Progenitor cell of endocrine pancreas (in vitro differentiated cells): ENCODE data around the gene KCNE2. TPM values are rescaled to one million over a fixed set of nuclear protein-coding genes. Genes with fewer than 3 reads are reported as not detected.
"Not testable (repeated sequence)": the region's sequence is repeated elsewhere in the genome, so short reads cannot be mapped to it uniquely, and the experiment has no call there.

Experiments
- DNase-seq: peaks from one replicate; pipeline ENCODE4 v3.0.0; 2021; ENCODE audit warnings: low spot score; ENCODE audit not compliant: unreplicated experiment
- H3K27ac Mint-ChIP-seq: 2 replicates; pipeline ENCODE4 v1.8.0; 2021; ENCODE audit warnings: mild to moderate bottlenecking, moderate library complexity, mixed read lengths
- H3K27me3 Mint-ChIP-seq: 2 replicates; pipeline ENCODE4 v1.8.0; 2021; ENCODE audit warnings: mixed read lengths
- H3K36me3 Mint-ChIP-seq: 2 replicates; pipeline ENCODE4 v1.8.0; 2022; ENCODE audit warnings: mixed read lengths; ENCODE audit not compliant: insufficient read depth
- H3K4me1 Mint-ChIP-seq: 2 replicates; pipeline ENCODE4 v1.8.0; 2021; ENCODE audit warnings: low read depth, mixed read lengths
- H3K4me3 Mint-ChIP-seq: 2 replicates; pipeline ENCODE4 v1.8.0; 2021; ENCODE audit warnings: low read depth, mild to moderate bottlenecking, moderate library complexity, mixed read lengths
- H3K9me3 Mint-ChIP-seq: 2 replicates; pipeline ENCODE4 v1.8.0; 2021; ENCODE audit warnings: low read depth, mixed read lengths
- total RNA-seq: library from RNA; stranded (reverse); gene quantifications from 2 replicates; pipeline ENCODE4 v1.2.1, GENCODE V29; 2021
- TF ChIP-seq, protein P1 (sequence below): fragments of 200-600 bp; sonication (generic); IDR thresholded peaks from one replicate; pipeline ENCODE4 v1.5.0; 2021; ENCODE audit warnings: antibody characterized with exemption, mild to moderate bottlenecking; ENCODE audit not compliant: unreplicated experiment

The KCNE2 gene
- total RNA-seq, 1 donor from 2014 or later: 0.55 TPM

GRCh38 chr21:34364921-34365320 is 1.1 kb downstream of the KCNE2 start:
- Mint-ChIP-seq H3K4me1 (peaks cover 14% of the 10 kb centered on the region), H3K4me3 (no peak overlapping the region), H3K36me3 (no peaks in the 10 kb centered on the region), H3K9me3 (no peaks in the 10 kb centered on the region), H3K27ac (no peak overlapping the region), H3K27me3 (peaks cover 4% of the 10 kb centered on the region)
- TF ChIP-seq, protein P1, sequence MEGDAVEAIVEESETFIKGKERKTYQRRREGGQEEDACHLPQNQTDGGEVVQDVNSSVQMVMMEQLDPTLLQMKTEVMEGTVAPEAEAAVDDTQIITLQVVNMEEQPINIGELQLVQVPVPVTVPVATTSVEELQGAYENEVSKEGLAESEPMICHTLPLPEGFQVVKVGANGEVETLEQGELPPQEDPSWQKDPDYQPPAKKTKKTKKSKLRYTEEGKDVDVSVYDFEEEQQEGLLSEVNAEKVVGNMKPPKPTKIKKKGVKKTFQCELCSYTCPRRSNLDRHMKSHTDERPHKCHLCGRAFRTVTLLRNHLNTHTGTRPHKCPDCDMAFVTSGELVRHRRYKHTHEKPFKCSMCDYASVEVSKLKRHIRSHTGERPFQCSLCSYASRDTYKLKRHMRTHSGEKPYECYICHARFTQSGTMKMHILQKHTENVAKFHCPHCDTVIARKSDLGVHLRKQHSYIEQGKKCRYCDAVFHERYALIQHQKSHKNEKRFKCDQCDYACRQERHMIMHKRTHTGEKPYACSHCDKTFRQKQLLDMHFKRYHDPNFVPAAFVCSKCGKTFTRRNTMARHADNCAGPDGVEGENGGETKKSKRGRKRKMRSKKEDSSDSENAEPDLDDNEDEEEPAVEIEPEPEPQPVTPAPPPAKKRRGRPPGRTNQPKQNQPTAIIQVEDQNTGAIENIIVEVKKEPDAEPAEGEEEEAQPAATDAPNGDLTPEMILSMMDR: no peak
- DNase-seq: no peak

DNA sequence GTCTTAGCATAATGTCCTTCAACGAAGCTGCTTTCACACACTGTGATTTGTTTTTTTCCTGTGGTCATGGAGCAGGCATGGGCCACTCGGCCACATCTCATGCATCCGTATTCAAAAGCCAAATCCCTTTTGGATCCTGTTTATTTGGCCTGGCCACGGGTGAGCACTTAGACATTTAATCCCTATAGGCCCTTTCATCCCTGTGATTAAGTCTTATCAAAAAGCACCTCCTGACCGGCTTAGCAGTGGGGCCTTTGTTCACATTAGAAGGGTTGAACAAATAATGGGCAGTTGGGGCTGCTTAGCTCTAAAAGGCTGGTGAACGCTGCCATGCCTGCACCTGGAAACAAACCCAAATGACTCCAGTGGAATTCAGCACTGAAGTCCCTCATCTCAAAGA is 2.0 kb downstream of the KCNE2 start:
- no peaks in the 10 kb centered on the region for H3K36me3 Mint-ChIP-seq
- peak overlapping the region; percentile 52 for H3K27ac Mint-ChIP-seq
- TF ChIP-seq, protein P1: no peak
- peaks cover 14% of the 10 kb centered on the region for H3K4me1 Mint-ChIP-seq
- no peaks in the 10 kb centered on the region for H3K9me3 Mint-ChIP-seq
- no peak overlapping the region for H3K4me3 Mint-ChIP-seq
- peaks cover 4% of the 10 kb centered on the region for H3K27me3 Mint-ChIP-seq
- DNase-seq: no peak

- TF ChIP-seq, protein P1: peak; percentile 72
- no peak overlapping the region for H3K27ac Mint-ChIP-seq
- H3K36me3 Mint-ChIP-seq: no peaks in the 10 kb centered on the region
- no peak overlapping the region for H3K4me3 Mint-ChIP-seq
- no peak for DNase-seq
- no peaks in the 10 kb centered on the region for H3K27me3 Mint-ChIP-seq
- H3K9me3 Mint-ChIP-seq: no peaks in the 10 kb centered on the region
- H3K4me1 Mint-ChIP-seq: peaks cover 12% of the 10 kb centered on the region
Measured at GRCh38 chr21:34367320-34367935, 3.6 kb downstream of the KCNE2 start.

- no peaks in the 10 kb centered on the region for H3K36me3 Mint-ChIP-seq
- no peak overlapping the region for H3K4me3 Mint-ChIP-seq
- no peaks in the 10 kb centered on the region for H3K27me3 Mint-ChIP-seq
- no peaks in the 10 kb centered on the region for H3K9me3 Mint-ChIP-seq
- no peak overlapping the region for H3K27ac Mint-ChIP-seq
- DNase-seq: no peak
- TF ChIP-seq, protein P1: no peak
- H3K4me1 Mint-ChIP-seq: peaks cover 15% of the 10 kb centered on the region
Measured at GRCh38 chr21:34369741-34370140, 5.9 kb downstream of the KCNE2 start.

DNA sequence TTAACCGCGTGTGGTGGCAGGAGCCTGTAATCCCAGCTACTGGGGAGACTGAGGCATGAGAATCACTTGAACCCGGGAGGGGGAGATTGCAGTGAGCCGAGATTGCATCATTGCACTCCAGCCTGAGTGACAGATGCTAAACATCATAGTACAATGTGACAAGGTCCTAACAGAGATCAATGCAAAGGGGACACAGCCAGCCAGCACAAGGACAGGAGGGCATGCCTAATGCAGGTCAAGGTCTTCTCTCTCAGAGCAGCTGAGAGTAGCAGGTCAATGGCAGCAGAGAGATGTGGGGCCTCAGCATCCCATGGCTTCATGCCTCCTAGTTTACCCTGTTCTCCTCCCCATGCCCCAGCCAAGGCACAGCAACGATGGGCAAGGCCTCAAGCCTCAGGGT is 8.5 kb downstream of the KCNE2 start:
- Mint-ChIP-seq H3K36me3 (no peaks in the 10 kb centered on the region), H3K4me3 (no peak overlapping the region), H3K9me3 (no peaks in the 10 kb centered on the region), H3K27me3 (no peaks in the 10 kb centered on the region), H3K27ac (no peak overlapping the region), H3K4me1 (peaks cover 7% of the 10 kb centered on the region)
- TF ChIP-seq, protein P1: no peak
- no peak for DNase-seq

GRCh38 chr21:34374462-34374861 is 10.7 kb downstream of the KCNE2 start:
- not testable (repeated sequence) for H3K9me3 Mint-ChIP-seq, H3K27me3 Mint-ChIP-seq, H3K36me3 Mint-ChIP-seq, H3K27ac Mint-ChIP-seq, DNase-seq, H3K4me3 Mint-ChIP-seq, H3K4me1 Mint-ChIP-seq

GRCh38 chr21:34374940-34375618 is 11.3 kb downstream of the KCNE2 start, which contains the start of gene SMIM11:
Gene SMIM11, plus strand, starts transcription at chr21:34375507. Its CDS starts 3,998 bp downstream, at chr21:34379505.
- not testable (repeated sequence) for DNase-seq, H3K36me3 Mint-ChIP-seq, H3K9me3 Mint-ChIP-seq, H3K4me3 Mint-ChIP-seq, H3K27me3 Mint-ChIP-seq, H3K4me1 Mint-ChIP-seq, H3K27ac Mint-ChIP-seq

- not testable (repeated sequence) for H3K4me1 Mint-ChIP-seq, H3K36me3 Mint-ChIP-seq, H3K4me3 Mint-ChIP-seq, H3K27me3 Mint-ChIP-seq, H3K9me3 Mint-ChIP-seq, DNase-seq, H3K27ac Mint-ChIP-seq
Measured at GRCh38 chr21:34375619-34375972, 11.8 kb downstream of the KCNE2 start.
